Body of pancreas (tissue), 4 donors: ENCODE data around the gene BEGAIN. TPM values are rescaled to one million over a fixed set of nuclear protein-coding genes. Genes with fewer than 3 reads are reported as not detected.
A peak's percentile ranks its signal among the peaks of the same experiment; 100 is the strongest.

Experiments used
- ATAC-seq: fragments of 150-250 bp; one replicate; pipeline ENCODE4 v1.9.1; 2016
- DNase-seq, 4 donors: peaks; one replicate each; pipeline ENCODE4 v3.0.0-alpha.2; 2019
- H3K27ac ChIP-seq, 4 donors: fragments of 200-600 bp; sonication (generic); 1 replicate in 3 of 4; 2 replicates in 1 of 4; pipeline versions ENCODE4 v1.5.1 to v1.6.1; 2016 to 2019; ENCODE audit warnings: mild to moderate bottlenecking in 1 of 4, mixed read lengths in 1 of 4, moderate library complexity in 1 of 4
- H3K27me3 ChIP-seq, 2 donors: fragments of 200-600 bp; sonication (generic); one replicate each; pipeline ENCODE4 v1.6.0; 2016; ENCODE audit warnings: mild to moderate bottlenecking in 1 of 2
- H3K36me3 ChIP-seq, 2 donors: fragments of 200-600 bp; sonication (generic); replicated peaks in 1 of 2; 2 replicates each; pipeline ENCODE4 v1.5.1; 2016; ENCODE audit warnings: low read depth in 2 of 2; ENCODE audit not compliant: insufficient read depth in 1 of 2
- H3K4me1 ChIP-seq: fragments of 200-600 bp; sonication (generic); one replicate; pipeline ENCODE4 v1.6.0; 2016
- H3K4me3 ChIP-seq, 2 donors: fragments of 200-600 bp; sonication (generic); 1 replicate in 1 of 2; 2 replicates in 1 of 2; pipeline ENCODE4 v1.5.1; 2016 to 2019
- H3K9me3 ChIP-seq, 3 donors: fragments of 200-600 bp; sonication (generic); 1 replicate in 2 of 3; 2 replicates in 1 of 3; pipeline ENCODE4 v1.5.1; 2016
- CTCF ChIP-seq, 7 experiments: fragments of 450-650 bp in 4 of 7; fragments of 200-600 bp in 3 of 7; sonication (generic) in 3 of 7; IDR thresholded peaks; one replicate each; pipeline ENCODE4 v1.5.1; 2016 to 2019; ENCODE audit warnings: antibody characterized with exemption in 7 of 7
- POLR2A ChIP-seq, 3 donors: fragments of 450-650 bp; IDR thresholded peaks; one replicate each; pipeline ENCODE4 v1.6.1; 2016; ENCODE audit warnings: antibody characterized with exemption in 3 of 3, mild to moderate bottlenecking in 2 of 3
- WGBS, 2 donors: methylation state at CpG; one replicate each; pipeline ENCODE4 v1.1.5; 2017; 5-methylcytosine and 5-hydroxymethylcytosine counted together
- intact Hi-C: fragments of 100-400 bp; cut with DNase I; formaldehyde crosslinking; loops from one replicate; pipeline ENCODE4 v1.15.1; 2023
- total RNA-seq, 2 donors: library from RNA; depleted of rRNA; stranded (reverse); fragments of >200 nt; gene quantifications; one replicate each; pipeline ENCODE4 v1.1.0, GENCODE V29; 2016

BEGAIN gene
- total RNA-seq, 2 donors from 2014 or later = 23.9 to 28.7 TPM

- Histone ChIP-seq H3K36me3 (peaks cover 0 to 4% of the 10 kb centered on the region in 2 donors), H3K27me3 (no peaks in the 10 kb centered on the region), H3K4me1 (peaks cover 5% of the 10 kb centered on the region), H3K9me3 (no peaks in the 10 kb centered on the region), H3K27ac (no peak overlapping the region), H3K4me3 (no peak overlapping the region)
- intact Hi-C loops = loop anchor here (10.0 kb wide), 1 partner anchor 120 kb away; no protein-coding TSS in a partner anchor
- peak; percentile 45 to 86 (median 62) for TF ChIP-seq CTCF (IDR thresholded peaks at IDR 0.05)
- no peak for TF ChIP-seq POLR2A (IDR thresholded peaks at IDR 0.05)
- ATAC-seq (peak; percentile 80), DNase-seq (peak; percentile 62 to 87 (median 76))
- 22 to 57% methylated on average over 6 to 8 of the region's 8 CpGs for WGBS, 2 donors
Measured at GRCh38 chr14:100524933-100525243, 62.3 kb downstream of the BEGAIN start.

- no peaks in the 10 kb centered on the region for H3K27me3 ChIP-seq
- DNase-seq (no peak), ATAC-seq (no peak)
- TF ChIP-seq POLR2A (IDR thresholded peaks at IDR 0.05) (no peak), CTCF (IDR thresholded peaks at IDR 0.05) (no peak)
- H3K27ac ChIP-seq = peak overlapping the region in 1 of 4 donors; percentile 2
- no peak overlapping the region for H3K4me3 ChIP-seq
- intact Hi-C loops = loop anchor here (10.0 kb wide), 1 partner anchor 120 kb away; no protein-coding TSS in a partner anchor
- H3K36me3 ChIP-seq = peaks cover 0 to 4% of the 10 kb centered on the region in 2 donors
- H3K4me1 ChIP-seq = peaks cover 5% of the 10 kb centered on the region
- WGBS, 2 donors = 70% methylated on average over 9 to 12 of the region's 12 CpGs
- no peaks in the 10 kb centered on the region for H3K9me3 ChIP-seq
Measured at GRCh38 chr14:100524233-100524932, 62.8 kb downstream of the BEGAIN start.

GRCh38 chr14:100523843-100524169 lies 63.4 kb downstream of the BEGAIN start:
- Histone ChIP-seq H3K9me3 (no peaks in the 10 kb centered on the region), H3K4me1 (peaks cover 5% of the 10 kb centered on the region), H3K27ac (peak overlapping the region in 1 of 4 donors; percentile 2), H3K36me3 (peaks cover 0 to 4% of the 10 kb centered on the region in 2 donors), H3K4me3 (no peak overlapping the region), H3K27me3 (no peaks in the 10 kb centered on the region)
- 71 to 72% methylated on average over 6 to 8 of the region's 8 CpGs for WGBS, 2 donors
- intact Hi-C loops = loop anchor here (10.0 kb wide), 1 partner anchor 121 kb away; no protein-coding TSS in a partner anchor
- DNase-seq (no peak), ATAC-seq (no peak)
- no peak for TF ChIP-seq POLR2A (IDR thresholded peaks at IDR 0.05)
- no peak for TF ChIP-seq CTCF (IDR thresholded peaks at IDR 0.05)

- Histone ChIP-seq H3K4me1 (peaks cover 5% of the 10 kb centered on the region), H3K27me3 (no peaks in the 10 kb centered on the region), H3K36me3 (peaks cover 0 to 4% of the 10 kb centered on the region in 2 donors), H3K9me3 (no peaks in the 10 kb centered on the region), H3K27ac (no peak overlapping the region), H3K4me3 (no peak overlapping the region)
- no peak for ATAC-seq
- WGBS, 2 donors = 82 to 85% methylated on average over 12 to 13 of the region's 13 CpGs
- TF ChIP-seq POLR2A (IDR thresholded peaks at IDR 0.05) (no peak), CTCF (IDR thresholded peaks at IDR 0.05) (no peak)
- intact Hi-C loops = loop anchor here (10.0 kb wide), 1 partner anchor 122 kb away; no protein-coding TSS in a partner anchor
- DNase-seq = no peak
Measured at GRCh38 chr14:100523131-100523842, 63.9 kb downstream of the BEGAIN start.
